GM12878 (cell line): ENCODE results near the gene KLHL26. TPM values are rescaled to one million over a fixed set of nuclear protein-coding genes. Genes with fewer than 3 reads are reported as not detected.

Experiments used
- ATAC-seq: fragments of 200-7000 bp; cut with Tn5 transposase; 3 replicates; pipeline ENCODE4 v1.9.1; 2020; ENCODE audit warnings: mild to moderate bottlenecking, moderate library complexity
- BruUV-seq: library from RNA; stranded (reverse); fragments of 400-500 nt; replicated peaks from 2 replicates; lab custom pipeline; 2021; lab: Mats Ljungman, UMichigan
- CTCF ChIA-PET: fragments of 300-600 bp; sonication (Branson Sonifier 250); formaldehyde crosslinking; extraction: SDS; loops from one replicate; lab custom pipeline; 2021; ENCODE audit warnings: inconsistent platforms; lab: Yijun Ruan, JAX
- POLR2A ChIA-PET: fragments of 350-600 bp; formaldehyde crosslinking; extraction: SDS; loops from one replicate; lab custom pipeline; 2021; ENCODE audit warnings: inconsistent platforms; lab: Charles Lee
- RAD21 ChIA-PET: fragments of 300-600 bp; sonication (Branson Sonifier 250); formaldehyde crosslinking; loops from one replicate; lab custom pipeline; 2023; ENCODE audit warnings: antibody characterized with exemption; ENCODE audit not compliant: unreplicated experiment; lab: Charles Lee
- SMC1A ChIA-PET: fragments of 300-600 bp; sonication (Branson Sonifier 250); formaldehyde crosslinking; loops from one replicate; lab custom pipeline; 2023; ENCODE audit not compliant: unreplicated experiment, uncharacterized antibody; lab: Charles Lee
- DNase-seq: peaks from one replicate; pipeline ENCODE4 v3.0.0-alpha.2; 2011; ENCODE audit warnings: low read depth, low spot score
- FAIRE-seq: peaks from 3 replicates; lab custom pipeline; 2011; peaks lifted over from hg19 to GRCh38; lab: Jason Lieb, UNC
- H2AFZ ChIP-seq: 2 replicates; pipeline ENCODE4 v1.6.0; 2011; ENCODE audit warnings: low read depth, low read length, control low read depth; ENCODE audit not compliant: control insufficient read depth
- H3K27ac ChIP-seq: 2 replicates; pipeline ENCODE4 v1.5.1; 2011; ENCODE audit warnings: control low read depth; ENCODE audit not compliant: control insufficient read depth, insufficient read depth
- H3K27me3 ChIP-seq, 2 experiments: replicated peaks in 1 of 2; 2 replicates each; pipeline versions ENCODE4 v1.6.0 to v1.6.1; 2011; ENCODE audit warnings: low read length in 1 of 2; ENCODE audit not compliant: control insufficient read depth in 2 of 2, insufficient read depth in 2 of 2
- H3K36me3 ChIP-seq, 2 experiments: 2 replicates each; pipeline ENCODE4 v1.5.1; 2011; ENCODE audit warnings: low read length in 1 of 2; ENCODE audit not compliant: control insufficient read depth in 2 of 2, insufficient read depth in 2 of 2
- H3K4me1 ChIP-seq: 2 replicates; pipeline ENCODE4 v1.6.1; 2011; ENCODE audit warnings: mild to moderate bottlenecking, low read length, moderate library complexity, mixed read lengths; ENCODE audit not compliant: control insufficient read depth, insufficient read depth
- H3K4me2 ChIP-seq: 2 replicates; pipeline ENCODE4 v1.6.0; 2011; ENCODE audit warnings: control low read depth; ENCODE audit not compliant: control insufficient read depth, insufficient read depth
- H3K4me3 ChIP-seq: fragments of 200-600 bp; sonication (generic); 2 replicates; pipeline ENCODE4 v1.5.1; 2016
- H3K79me2 ChIP-seq: 2 replicates; pipeline ENCODE4 v1.6.0; 2011; ENCODE audit warnings: low read length; ENCODE audit not compliant: control insufficient read depth, insufficient read depth
- H3K9ac ChIP-seq: 2 replicates; pipeline ENCODE4 v1.8.0; 2011; ENCODE audit warnings: low read length, control low read depth, mixed read lengths; ENCODE audit not compliant: control insufficient read depth, insufficient read depth
- H3K9me3 ChIP-seq: replicated peaks from 3 replicates; pipeline ENCODE4 v1.5.1; 2011; ENCODE audit warnings: mild to moderate bottlenecking, low read length; ENCODE audit not compliant: control insufficient read depth, insufficient read depth
- H4K20me1 ChIP-seq: 2 replicates; pipeline ENCODE4 v1.6.0; 2011; ENCODE audit not compliant: control insufficient read depth, insufficient read depth
- BRCA1 ChIP-seq: IDR thresholded peaks from 2 replicates; pipeline ENCODE4 v1.6.1; 2011; ENCODE audit warnings: low read depth, low read length, improper control_type of control experiment
- CHD2 ChIP-seq: IDR thresholded peaks from 2 replicates; pipeline ENCODE4 v1.6.1; 2011; ENCODE audit warnings: low read depth, low read length, improper control_type of control experiment, borderline replicate concordance
- CTCF ChIP-seq, 3 experiments: IDR thresholded peaks in 2 of 3; conservative IDR thresholded peaks in 1 of 3; 2 replicates each; pipeline ENCODE4 v1.5.1; 2011; ENCODE audit warnings: low read depth in 3 of 3, low read length in 3 of 3, mild to moderate bottlenecking in 3 of 3, control low read depth in 2 of 3, moderate library complexity in 2 of 3, inconsistent platforms in 1 of 3, mixed read lengths in 1 of 3; ENCODE audit not compliant: control insufficient read depth in 2 of 3, insufficient read depth in 1 of 3; ENCODE audit errors: extremely low read depth in 1 of 3
- IKZF2 ChIP-seq, 2 experiments: fragments of 450-650 bp; IDR thresholded peaks; 2 replicates each; pipeline ENCODE4 v1.6.1; 2017; ENCODE audit warnings: mild to moderate bottlenecking in 2 of 2, moderate library complexity in 2 of 2
- IRF5 ChIP-seq: fragments of 450-650 bp; IDR thresholded peaks from 2 replicates; pipeline ENCODE4 v1.6.1; 2017; ENCODE audit warnings: borderline replicate concordance
- POLR2A ChIP-seq: IDR thresholded peaks from 2 replicates; pipeline ENCODE4 v1.6.1; 2011; ENCODE audit warnings: low read depth, mild to moderate bottlenecking, low read length
- POLR2AphosphoS2 ChIP-seq: IDR thresholded peaks from 2 replicates; pipeline ENCODE4 v1.6.1; 2011; ENCODE audit warnings: low read depth, mild to moderate bottlenecking, low read length, improper control_type of control experiment, moderate library complexity
- RAD21 ChIP-seq: IDR thresholded peaks from 2 replicates; pipeline ENCODE4 v1.6.1; 2011; ENCODE audit warnings: mild to moderate bottlenecking, low read depth, low read length, moderate library complexity; ENCODE audit not compliant: insufficient read depth
- SKIL ChIP-seq: fragments of 450-650 bp; IDR thresholded peaks from 2 replicates; pipeline ENCODE4 v1.6.1; 2017; ENCODE audit warnings: mild to moderate bottlenecking, low read depth, inconsistent platforms; ENCODE audit not compliant: poor library complexity, severe bottlenecking
- TCF12 ChIP-seq: IDR thresholded peaks from 2 replicates; pipeline ENCODE4 v1.6.1; 2011; ENCODE audit warnings: low read depth, mild to moderate bottlenecking, low read length
- WGBS: methylation state at CpG from one replicate; pipeline ENCODE4 v1.1.6; 2016; ENCODE audit warnings: low lambda C conversion rate; ENCODE audit not compliant: insufficient replicate concordance, insufficient coverage; ENCODE audit errors: missing lambda C conversion rate; 5-methylcytosine and 5-hydroxymethylcytosine counted together
- in situ Hi-C: fragments of 300-500 bp; cut with MboI; formaldehyde crosslinking; loops from 9 replicates; pipeline ENCODE4 v1.14.3; 2018; ENCODE audit warnings: mixed read lengths
- intact Hi-C: fragments of 100-400 bp; cut with micrococcal nuclease; formaldehyde crosslinking; loops from one replicate; pipeline ENCODE4 v1.14.2; 2022; ENCODE audit not compliant: unreplicated experiment
- polyA plus RNA-seq, 11 experiments: library from polyadenylated mRNA; depleted of rRNA in 4 of 11; unstranded in 6 of 11; stranded (reverse) in 5 of 11; fragments of >200 nt; fragmentation: Nextera tagmentation in 4 of 11; fragmentation: Illumina TruSeq in 1 of 11; extraction: Ambion mirVana in 4 of 11; extraction: Trizol in 1 of 11; gene quantifications; 1 replicate in 1 of 11; 2 replicates in 10 of 11; pipeline versions ENCODE4 v1.2.1 to v1.2.3, GENCODE V29; 2011 to 2016; ENCODE audit warnings: inconsistent platforms in 2 of 11, missing spikeins in 2 of 11, low read depth in 1 of 11
- total RNA-seq, 4 experiments: library from RNA; depleted of rRNA in 3 of 4; stranded (reverse); fragments of >200 nt in 3 of 4; fragmentation: Illumina TruSeq in 1 of 4; extraction: Trizol in 1 of 4; gene quantifications; 2 replicates each; pipeline versions ENCODE4 v1.2.1 to v1.2.3, GENCODE V29; 2013 to 2021
- TF ChIP-seq, protein P1 (sequence below): IDR thresholded peaks from 2 replicates; pipeline ENCODE4 v1.6.1; 2011; ENCODE audit warnings: borderline replicate concordance, low read depth, mild to moderate bottlenecking, moderate library complexity, mixed read lengths, low read length; ENCODE audit not compliant: insufficient read depth; ENCODE audit errors: extremely low read length
- TF ChIP-seq, protein P2 (sequence below): IDR thresholded peaks from 2 replicates; pipeline ENCODE4 v1.6.1; 2011; ENCODE audit warnings: low read depth, low read length, improper control_type of control experiment, borderline replicate concordance

Gene KLHL26
- total and polyA plus RNA-seq, 10 of the 15 experiments (the other 5 are each of a cell fraction or from before 2014, with no cell fraction given) = 0.18 to 14.6 (median 2.9) TPM

- ChIA-PET POLR2A (no interaction called here), CTCF (no interaction called here), SMC1A (no interaction called here), RAD21 (no interaction called here)
- in situ Hi-C loops = no loop called here
- TF ChIP-seq SKIL = no peak
- no peak for TF ChIP-seq POLR2AphosphoS2
- no peak for TF ChIP-seq IRF5
- TF ChIP-seq CHD2 = no peak
- no peak for TF ChIP-seq BRCA1
- TF ChIP-seq CTCF (IDR thresholded peaks at IDR 0.05 in 2 of 3, conservative IDR thresholded peaks at IDR 0.05 in 1 of 3; ENCODE audit: control insufficient read depth in 2 of 3, extremely low read depth in 1 of 3, insufficient read depth in 1 of 3, low read depth in 3 of 3, low read length in 3 of 3) = no peak
- TF ChIP-seq, protein P1, sequence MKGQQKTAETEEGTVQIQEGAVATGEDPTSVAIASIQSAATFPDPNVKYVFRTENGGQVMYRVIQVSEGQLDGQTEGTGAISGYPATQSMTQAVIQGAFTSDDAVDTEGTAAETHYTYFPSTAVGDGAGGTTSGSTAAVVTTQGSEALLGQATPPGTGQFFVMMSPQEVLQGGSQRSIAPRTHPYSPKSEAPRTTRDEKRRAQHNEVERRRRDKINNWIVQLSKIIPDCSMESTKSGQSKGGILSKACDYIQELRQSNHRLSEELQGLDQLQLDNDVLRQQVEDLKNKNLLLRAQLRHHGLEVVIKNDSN = no peak
- TF ChIP-seq, protein P2, sequence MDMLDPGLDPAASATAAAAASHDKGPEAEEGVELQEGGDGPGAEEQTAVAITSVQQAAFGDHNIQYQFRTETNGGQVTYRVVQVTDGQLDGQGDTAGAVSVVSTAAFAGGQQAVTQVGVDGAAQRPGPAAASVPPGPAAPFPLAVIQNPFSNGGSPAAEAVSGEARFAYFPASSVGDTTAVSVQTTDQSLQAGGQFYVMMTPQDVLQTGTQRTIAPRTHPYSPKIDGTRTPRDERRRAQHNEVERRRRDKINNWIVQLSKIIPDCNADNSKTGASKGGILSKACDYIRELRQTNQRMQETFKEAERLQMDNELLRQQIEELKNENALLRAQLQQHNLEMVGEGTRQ = no peak
- TF ChIP-seq RAD21 = no peak
- no peak for TF ChIP-seq POLR2A
- no peak for TF ChIP-seq IKZF2 (IDR thresholded peaks at IDR 0.05)
- no peak for TF ChIP-seq TCF12
- 47% methylated on average over 4 of the region's 4 CpGs for WGBS
- no peaks in the 10 kb centered on the region for H3K27me3 ChIP-seq
- H3K9ac ChIP-seq = no peak overlapping the region
- intact Hi-C loops = no loop called here
- no peak overlapping the region for H3K4me2 ChIP-seq
- FAIRE-seq = no peak
- H3K36me3 ChIP-seq = no peaks in the 10 kb centered on the region
- DNase-seq = no peak
- no TSS peak for BruUV-seq
- no peaks in the 10 kb centered on the region for H3K9me3 ChIP-seq
- H3K79me2 ChIP-seq = no peaks in the 10 kb centered on the region
- no peak overlapping the region for H3K27ac ChIP-seq
- no peaks in the 10 kb centered on the region for H4K20me1 ChIP-seq
- no peak overlapping the region for H3K4me3 ChIP-seq
- H2AFZ ChIP-seq = no peak overlapping the region
- H3K4me1 ChIP-seq = peaks cover 22% of the 10 kb centered on the region
- ATAC-seq = no peak
These were observed 67.2 kb downstream of the KLHL26 start for GRCh38 chr19:18704054-18704453.
